ENCODE measurements around the gene KRTAP19-4.

GRCh38 chr21:30482130-30482529 is 14.8 kb downstream of the KRTAP19-4 start:
- TF ChIP-seq EZH2 (IDR thresholded peaks at IDR 0.05; ENCODE audit: low read length, unreplicated experiment) (no peak), CTCF (conservative IDR thresholded peaks at IDR 0.05; ENCODE audit: low read depth, low read length) (no peak)
